GM21390 (cell line): ENCODE results near the gene XPNPEP2.

Source experiments
- ATAC-seq: cut with Tn5 transposase; IDR thresholded peaks from one replicate; pipeline ENCODE4 v1.9.1; 2021; ENCODE audit not compliant: unreplicated experiment

The XPNPEP2 gene

GRCh38 chrX:129797251-129797906, 58.6 kb downstream of the XPNPEP2 start:
- no peak for ATAC-seq

DNA sequence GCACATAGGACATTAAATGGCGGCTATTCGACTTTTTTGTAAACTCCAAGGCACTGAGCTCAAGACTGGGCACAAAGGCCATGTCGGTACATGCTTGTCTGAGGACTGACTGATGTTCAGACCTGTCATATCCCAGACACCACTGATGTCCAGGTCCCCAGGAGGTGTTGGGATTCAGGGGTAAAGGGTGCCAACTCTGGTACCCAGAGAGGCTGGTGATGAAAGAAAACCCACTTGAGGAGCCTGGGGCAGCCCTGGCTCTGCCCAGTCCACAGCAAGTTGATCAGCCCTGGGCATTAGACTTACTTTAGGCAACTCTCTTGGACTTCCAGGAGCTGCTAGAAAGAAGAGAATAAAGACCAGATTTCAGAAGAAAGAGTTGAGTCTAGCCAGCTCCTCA, 59.7 kb downstream of the XPNPEP2 start:
- no peak for ATAC-seq

GRCh38 chrX:129798888-129799287, 60.1 kb downstream of the XPNPEP2 start:
- no peak for ATAC-seq

DNA sequence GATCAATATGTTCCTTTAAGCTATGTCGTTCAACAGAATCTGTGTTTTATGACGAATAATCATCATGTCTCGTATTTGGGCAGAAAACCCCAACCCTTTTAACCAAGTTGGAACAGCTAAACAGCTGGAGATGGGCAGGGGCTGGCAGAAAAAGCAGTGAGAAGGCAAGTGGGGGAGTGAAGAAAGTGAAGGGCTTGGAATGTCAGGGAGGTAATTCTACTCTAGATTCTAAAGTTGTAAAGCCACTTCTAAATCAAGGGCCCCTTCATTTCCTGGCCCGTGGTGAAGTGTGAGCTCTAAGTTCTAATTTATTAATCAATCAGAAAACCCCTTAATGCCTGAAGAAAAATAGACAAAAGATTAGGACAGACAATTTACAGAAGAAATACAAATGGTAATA, 61.4 kb downstream of the XPNPEP2 start:
- ATAC-seq = no peak

GRCh38 chrX:129802863-129803262, 64.1 kb downstream of the XPNPEP2 start:
- no peak for ATAC-seq

DNA sequence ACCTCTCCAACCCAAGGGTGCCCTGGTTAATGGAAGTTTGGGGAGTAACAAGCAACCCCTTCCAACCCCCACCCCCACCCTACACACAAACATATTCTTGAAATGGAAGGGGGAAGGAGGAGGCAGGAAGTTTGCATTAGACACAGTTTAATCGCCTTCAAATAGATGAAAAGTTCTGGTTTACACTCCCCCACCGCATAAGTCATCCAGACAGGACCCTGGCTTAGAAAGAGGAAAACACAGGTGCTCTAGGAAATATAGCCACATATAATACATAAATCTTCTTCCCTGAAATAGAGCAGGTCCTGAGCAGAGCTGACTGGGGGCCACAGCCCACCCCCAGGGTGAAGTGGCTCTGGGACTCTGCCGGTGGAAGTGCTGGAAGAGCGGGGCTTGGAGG, 66.0 kb downstream of the XPNPEP2 start:
- ATAC-seq = no peak

DNA sequence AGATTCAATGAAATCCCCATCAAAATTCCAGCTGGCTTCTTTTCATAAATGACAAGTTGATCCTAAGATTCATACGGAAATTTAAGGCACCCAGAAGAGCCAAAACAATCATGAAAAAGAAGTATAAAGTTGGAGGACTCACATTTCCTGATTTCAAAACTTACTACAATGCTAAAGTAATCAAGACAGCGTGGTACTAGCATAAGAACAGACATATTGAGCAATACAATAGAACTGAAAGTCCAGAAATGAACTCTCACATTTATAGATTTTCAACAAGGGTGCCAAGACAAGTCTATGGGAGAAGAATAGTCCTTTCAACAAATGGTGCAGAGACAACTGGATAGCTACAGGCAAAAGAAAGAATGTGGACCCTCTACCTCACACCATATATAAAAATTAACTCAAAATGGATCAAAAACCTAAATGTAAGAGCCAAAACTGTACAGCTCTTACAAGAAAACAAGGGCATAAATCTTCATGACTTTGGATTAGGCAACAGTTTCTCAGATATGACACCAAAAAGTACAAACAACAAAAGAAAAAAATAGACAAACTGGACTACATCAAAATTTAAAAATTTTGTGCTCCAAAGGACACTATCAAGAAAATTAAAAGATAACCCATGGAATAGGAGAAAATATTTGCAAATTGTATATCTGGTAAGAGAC, 69.5 kb downstream of the XPNPEP2 start:
- ATAC-seq = no peak

- ATAC-seq = no peak
Measured at GRCh38 chrX:129808829-129809796, 70.3 kb downstream of the XPNPEP2 start.

GRCh38 chrX:129813662-129814368, 75.0 kb downstream of the XPNPEP2 start:
- no peak for ATAC-seq

- no peak for ATAC-seq
Measured at GRCh38 chrX:129818123-129818522, 79.3 kb downstream of the XPNPEP2 start.
